Right lobe of liver (tissue), 4 donors: ENCODE measurements around the gene NKX2-8.
"Not testable (repeated sequence)": the region's sequence is repeated elsewhere in the genome, so short reads cannot be mapped to it uniquely, and the experiment has no call there.

Experiments used
- CTCF ChIP-seq, 4 donors: fragments of 200-600 bp in 3 of 4; fragments of 450-650 bp in 1 of 4; IDR thresholded peaks; one replicate each; pipeline versions ENCODE4 v1.5.1 to v1.8.0; 2016 to 2022; ENCODE audit warnings: antibody characterized with exemption in 4 of 4, mild to moderate bottlenecking in 2 of 4
- POLR2A ChIP-seq: fragments of 450-650 bp; IDR thresholded peaks from one replicate; pipeline ENCODE4 v1.6.1; 2017; ENCODE audit warnings: antibody characterized with exemption, mild to moderate bottlenecking
- donor health status: DM: no; HTN: no; CAD: no.
- donor health status: DM: no; HTN: no; CAD: no.
- donor health status: DM: no; HTN: yes; CAD: no.

GRCh38 chr14:36544280-36544679 is 38.1 kb downstream of the NKX2-8 start:
- not testable (repeated sequence) for TF ChIP-seq POLR2A; CTCF (IDR thresholded peaks at IDR 0.05)
